Retina (tissue), 1 donor: ENCODE results near the gene NDUFAF2.
A peak's percentile ranks its signal among the peaks of the same experiment; 100 is the strongest.
"Not testable (repeated sequence)": the region's sequence is repeated elsewhere in the genome, so short reads cannot be mapped to it uniquely, and the experiment has no call there.

Source experiments
- DNase-seq: peaks from one replicate; pipeline ENCODE4 v3.0.0-alpha.2; 2016

Gene NDUFAF2

DNA sequence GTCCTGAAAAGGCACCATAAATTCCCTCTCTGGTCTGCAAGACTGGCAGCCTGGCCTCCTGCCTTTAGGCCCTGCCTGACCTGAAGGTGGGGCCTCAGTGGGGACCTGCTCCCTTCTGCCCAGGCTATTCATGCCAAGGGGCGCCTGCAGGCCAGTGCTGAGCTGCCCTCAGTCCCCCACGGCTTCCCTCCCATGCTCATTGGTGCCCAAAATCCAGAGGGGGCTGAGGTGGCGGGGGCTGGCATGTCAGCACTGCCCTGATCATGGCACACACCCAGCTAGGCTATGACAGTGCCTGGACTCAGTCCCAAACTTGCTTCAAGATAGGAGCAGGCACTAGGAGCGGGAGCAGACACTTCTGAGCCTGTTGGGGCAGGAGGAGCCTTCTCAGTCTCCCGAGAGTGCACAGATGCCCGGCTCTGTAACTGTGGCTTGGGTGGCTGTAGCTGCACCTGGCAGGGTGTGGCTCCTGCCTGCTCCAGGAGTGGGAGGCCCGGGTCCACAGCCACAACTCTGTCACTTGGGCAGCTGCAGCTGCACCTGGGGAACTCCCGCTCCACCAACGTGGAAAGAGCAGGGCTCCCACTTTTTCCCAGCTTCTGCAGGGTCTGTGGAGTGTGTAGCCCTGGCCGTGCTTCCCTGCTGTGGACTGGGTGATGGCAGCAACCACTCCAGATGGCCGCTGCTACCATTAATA lies 49.0 kb downstream of the NDUFAF2 start:
- DNase-seq, result no peak

DNA sequence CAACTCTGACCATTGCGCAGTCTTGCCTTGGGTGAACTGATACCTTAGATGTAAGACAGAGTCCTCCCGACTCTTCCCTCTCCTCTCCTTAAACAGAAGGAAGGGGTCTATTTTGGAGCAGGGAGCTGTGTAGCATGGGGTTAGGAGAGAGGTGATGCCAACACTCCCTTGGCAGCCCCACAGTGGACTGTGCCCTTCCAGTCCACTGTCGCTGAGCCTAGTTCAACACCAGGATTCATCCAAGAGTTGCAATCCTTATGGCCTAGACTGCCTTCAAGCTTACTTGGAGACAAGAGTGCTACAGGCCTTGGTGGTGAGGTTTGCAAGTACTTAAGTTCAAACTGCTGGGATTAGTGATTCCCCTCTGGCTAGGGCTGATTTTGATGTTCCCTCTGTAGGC lies 51.4 kb downstream of the NDUFAF2 start:
- DNase-seq, result no peak

DNA sequence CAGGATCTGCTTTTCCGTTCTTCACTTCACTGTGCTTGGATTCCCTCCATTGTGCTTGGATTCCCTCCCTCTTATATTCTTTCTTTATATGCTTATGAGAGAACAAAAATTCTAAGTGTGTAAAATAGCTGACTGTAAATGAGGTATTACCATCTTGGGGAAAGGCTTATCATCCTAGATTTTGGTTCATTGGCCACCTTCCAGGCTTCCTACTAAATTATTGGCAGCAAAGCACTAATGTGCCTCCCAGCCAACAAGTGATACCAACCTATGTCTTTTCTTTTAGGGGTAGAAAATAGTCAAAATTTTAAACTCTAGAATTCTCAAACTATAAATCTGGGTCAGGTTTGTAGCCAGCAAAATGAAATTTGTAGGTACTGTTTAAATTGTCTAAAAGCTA lies 52.7 kb downstream of the NDUFAF2 start:
- DNase-seq, result no peak

DNA sequence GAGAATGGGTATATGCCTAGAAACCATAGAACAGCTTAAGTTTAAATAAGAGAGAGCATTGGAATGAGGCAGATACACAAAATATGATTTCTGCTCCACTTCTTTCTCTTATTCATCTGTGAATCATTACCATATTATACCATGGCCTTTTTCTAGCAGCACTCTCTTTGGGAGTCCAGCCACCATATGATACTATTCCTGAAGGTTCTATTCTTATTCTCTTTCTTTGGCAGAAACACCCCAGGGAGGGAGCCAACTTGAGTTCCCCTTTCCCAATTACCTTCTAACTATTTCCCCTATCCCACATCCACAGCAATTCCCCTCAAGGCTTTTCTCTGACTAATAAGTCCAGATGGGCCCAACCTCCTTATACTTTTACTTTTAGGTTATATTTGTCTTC lies 55.9 kb downstream of the NDUFAF2 start:
- no peak for DNase-seq

DNA sequence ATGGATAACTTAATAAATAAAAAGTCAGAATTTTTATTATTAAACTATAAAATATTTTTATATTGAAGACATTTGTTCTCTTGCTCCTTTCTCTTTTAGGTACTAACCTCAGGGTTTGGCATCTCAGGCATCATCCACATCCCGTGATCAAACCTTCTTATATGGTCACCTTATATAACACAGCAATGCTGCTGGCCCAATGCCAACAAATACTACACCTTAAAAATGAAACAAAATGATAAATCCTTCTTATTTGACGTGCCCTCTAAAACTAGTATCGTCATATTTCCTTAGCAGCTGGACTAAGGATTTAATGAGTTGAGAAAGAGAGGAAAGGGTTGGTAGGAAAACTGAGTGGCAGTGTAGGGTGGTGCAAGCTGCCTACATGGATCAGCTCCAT lies 56.6 kb downstream of the NDUFAF2 start:
- no peak for DNase-seq

DNA sequence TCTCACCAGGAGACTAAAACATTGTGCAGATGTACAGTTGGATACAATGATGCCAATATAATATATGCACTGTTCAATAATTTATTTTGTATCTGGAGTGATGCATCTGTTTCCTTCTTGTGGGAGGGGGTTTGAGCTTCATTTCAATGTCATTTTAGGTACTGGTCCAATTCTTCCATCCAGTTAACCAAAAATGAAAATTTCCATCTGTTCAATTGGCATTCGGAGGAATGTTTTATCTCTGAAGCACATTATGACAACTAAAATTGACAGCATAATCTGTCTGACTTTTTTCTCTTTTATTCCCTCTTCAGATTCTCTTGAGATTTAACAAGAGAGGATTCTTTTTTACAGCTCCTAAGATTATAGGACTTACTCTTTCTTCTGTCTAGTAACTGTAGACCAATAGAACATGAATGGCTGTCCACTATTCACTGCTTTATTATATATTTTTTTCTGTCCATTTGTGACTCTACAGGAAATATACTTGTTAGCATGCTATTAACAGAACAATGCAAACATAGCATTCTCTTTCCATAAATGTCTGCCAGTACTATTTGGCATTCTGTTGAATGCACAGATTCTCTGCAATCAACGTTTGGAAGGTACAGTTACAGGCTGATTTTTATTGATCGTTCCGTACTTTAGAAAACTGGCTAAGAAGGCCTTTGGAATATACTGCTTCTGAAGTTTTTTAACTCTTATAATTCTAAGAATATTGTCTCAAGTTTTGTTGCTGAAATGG lies 57.8 kb downstream of the NDUFAF2 start:
- DNase-seq, result no peak

DNA sequence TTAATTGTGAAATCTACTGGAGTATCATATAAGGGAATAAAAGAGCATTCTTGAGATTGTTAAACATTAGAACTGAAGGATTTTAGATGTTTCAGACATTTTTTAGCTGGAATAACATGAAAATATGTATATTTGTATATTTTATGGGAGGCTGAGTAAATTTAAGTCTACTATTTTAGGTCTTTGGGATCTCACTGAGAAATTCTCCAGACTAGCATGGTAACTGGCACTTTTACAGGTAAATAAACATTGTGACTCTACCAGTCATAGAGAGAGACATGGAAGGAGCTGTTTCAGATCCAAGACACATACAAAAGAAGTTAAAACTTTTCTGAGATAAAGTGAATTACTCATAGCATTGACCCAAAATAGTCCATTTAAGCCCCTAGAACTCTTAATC lies 59.4 kb downstream of the NDUFAF2 start:
- no peak for DNase-seq

DNA sequence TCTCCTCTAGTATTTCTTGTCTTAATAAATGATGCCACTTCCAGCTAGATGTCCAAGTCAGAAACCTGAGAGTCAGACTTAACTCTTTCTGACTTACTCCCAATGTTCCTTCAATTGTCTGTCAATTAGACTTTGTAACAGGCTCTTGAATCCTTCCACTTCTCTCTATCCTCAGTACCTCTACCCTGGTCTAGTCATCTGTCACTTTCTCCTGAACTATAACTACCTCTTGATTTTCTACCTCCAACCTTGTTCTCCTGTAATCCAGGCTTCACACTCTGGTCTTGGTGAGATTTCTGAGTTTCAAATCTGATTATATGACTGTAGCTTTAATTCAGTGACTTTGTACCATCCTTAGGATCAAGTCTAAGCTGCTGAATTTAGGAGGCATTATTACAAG lies 64.9 kb downstream of the NDUFAF2 start:
- DNase-seq, result no peak

DNA sequence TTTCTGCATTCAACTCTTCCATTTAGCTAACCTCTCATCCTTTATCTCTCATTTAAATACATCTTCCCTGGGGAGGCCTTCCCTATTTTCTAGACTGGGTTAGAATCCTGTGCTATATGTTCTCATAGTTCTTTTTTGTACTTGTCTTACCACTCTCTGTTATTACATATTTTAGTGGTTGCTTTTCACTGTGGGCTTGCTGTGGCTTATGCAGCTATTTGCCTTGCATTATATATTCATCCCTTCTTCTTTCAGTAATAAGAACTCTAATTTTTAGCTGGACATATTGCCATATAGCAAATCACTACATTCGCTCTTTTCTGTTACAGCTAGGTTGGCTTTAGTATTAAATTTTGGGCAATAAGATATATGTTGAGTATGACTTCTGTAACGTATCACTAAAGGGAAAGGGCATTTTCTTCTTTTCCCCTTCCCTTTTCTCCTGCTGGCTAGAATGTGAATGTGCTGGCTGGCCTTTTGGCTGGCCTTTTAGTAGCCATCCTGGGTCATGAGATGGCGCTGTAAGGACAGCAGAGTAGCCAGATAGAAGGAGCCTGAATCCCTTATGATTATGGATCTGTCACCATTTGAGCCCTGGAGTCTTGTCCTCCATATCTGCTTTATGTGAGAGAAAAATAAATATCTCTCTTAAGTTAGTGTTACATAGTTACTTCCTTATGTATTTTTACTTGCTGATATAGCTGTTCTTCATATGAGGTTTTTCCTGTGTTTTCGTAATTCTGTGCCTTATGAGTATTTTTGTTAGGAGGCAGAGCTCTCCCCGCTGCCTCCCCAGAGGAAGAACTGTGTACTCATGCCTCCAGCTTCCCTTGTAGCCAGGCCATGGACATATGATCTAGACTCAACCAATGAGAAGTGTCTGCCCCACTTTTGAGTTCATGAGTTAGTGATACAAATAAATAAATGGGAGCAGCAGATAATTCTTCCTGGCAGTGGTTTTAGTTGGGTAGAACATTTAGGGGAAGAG lies 65.8 kb downstream of the NDUFAF2 start:
- DNase-seq, result no peak

DNA sequence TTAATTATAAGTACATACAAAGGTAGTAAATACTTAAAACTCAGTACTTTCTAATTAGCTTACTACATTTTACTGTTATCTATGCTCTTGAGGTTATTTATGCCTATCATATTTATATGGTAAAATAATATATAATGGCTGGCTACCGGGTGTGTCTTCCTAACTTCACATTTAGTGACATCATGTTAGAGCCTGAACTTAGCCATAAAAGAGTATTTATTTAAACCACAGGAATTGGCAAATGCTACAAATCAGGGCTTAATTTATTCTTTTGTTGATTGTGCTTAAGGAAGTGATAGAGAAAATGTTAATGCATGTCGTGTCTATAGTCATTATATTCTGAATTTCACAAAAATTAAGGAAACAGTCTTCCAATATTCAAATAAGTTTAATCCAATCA lies 73.1 kb downstream of the NDUFAF2 start:
- DNase-seq, result no peak

DNA sequence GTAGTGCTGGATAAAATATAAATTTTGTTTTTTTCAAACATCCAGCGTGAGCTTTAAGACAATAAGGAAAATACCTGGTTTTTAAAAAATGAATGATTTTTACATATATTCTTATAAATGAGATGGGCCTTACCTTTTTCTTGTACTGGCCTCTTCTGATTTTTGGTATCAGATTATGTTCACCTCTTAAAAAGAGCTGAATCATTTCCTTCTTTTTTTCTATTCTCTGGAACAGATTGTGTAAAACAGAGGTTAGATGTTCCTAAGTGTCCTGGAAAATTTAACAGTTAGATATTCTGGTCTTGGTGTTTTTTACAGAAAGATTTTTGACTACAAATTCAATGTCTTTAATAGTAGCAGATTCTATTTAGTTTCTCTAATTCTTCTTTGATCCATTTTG lies 74.6 kb downstream of the NDUFAF2 start:
- no peak for DNase-seq

DNA sequence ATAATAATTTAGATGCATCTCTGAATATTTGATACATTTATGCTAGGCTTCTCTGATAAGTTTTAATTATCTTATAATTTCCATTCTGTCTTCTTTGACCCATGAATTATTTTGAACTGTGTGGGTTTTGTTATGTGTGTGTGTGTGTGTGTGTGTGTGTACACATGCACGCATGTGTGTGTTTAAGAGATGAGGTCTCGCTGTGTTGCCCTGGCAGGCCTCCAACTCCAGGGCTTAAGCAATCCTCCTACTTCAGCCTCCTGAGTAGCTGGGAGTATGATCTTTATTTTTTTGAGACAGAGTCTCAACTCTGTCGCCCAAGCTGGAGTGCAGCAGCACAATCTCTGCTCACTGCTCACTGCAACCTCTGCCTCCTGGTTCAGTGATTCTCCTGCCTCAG lies 75.4 kb downstream of the NDUFAF2 start:
- DNase-seq, result no peak

DNA sequence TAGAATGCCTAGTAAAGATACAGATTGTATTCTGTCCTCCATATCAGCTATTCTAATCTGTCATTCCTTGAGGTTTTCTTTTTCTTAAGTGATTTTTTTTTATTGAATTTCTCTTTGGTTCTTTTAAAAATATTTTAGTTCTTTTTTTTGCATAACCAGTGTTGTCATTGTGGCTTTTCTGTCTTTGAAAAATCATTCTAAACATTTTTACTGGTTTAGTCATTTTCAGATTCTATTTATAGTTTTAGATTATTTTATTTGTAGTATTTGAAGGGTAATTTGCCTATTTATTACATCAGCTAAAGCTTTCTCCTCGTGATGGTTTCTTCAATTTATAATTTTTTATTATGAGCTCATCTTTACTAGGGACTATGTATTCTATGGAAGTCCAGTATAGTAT lies 78.1 kb downstream of the NDUFAF2 start:
- DNase-seq, result no peak

DNA sequence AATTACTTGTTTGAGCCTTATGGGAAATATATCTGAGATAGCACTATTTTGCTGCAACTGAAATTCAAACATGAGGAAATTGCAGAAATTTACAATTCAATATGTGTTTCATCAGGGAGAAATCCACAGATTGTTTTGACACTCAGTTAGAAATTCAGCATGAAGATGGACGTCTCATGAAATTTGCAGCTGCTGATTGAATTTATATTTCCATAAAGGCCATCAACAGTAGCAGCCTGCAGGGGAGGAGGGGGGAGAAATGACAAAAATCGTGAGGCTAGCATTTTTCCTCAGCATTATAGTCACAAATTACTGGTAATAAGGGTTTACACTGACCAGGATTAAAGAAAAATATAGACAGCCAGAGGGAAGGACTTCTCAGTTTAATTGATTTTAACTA lies 81.0 kb downstream of the NDUFAF2 start:
- peak; percentile 18 for DNase-seq

DNA sequence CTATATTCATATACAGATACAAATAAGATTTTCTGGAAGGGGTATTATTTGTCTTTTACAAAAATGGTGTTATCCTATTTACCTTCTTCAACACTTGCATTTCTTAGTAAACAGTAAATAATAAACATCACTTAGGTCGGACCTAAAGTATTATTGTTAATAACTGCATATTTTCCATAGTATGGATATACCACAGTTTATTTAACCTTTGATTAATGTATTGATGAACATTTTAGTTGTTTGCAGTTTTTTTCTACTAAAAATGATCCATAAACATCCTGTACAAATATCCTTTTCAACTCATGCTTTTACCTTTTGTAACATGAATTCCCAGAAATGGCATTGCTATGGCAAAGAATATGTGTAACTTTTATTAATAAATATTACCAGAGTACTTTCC lies 83.4 kb downstream of the NDUFAF2 start:
- no peak for DNase-seq

DNA sequence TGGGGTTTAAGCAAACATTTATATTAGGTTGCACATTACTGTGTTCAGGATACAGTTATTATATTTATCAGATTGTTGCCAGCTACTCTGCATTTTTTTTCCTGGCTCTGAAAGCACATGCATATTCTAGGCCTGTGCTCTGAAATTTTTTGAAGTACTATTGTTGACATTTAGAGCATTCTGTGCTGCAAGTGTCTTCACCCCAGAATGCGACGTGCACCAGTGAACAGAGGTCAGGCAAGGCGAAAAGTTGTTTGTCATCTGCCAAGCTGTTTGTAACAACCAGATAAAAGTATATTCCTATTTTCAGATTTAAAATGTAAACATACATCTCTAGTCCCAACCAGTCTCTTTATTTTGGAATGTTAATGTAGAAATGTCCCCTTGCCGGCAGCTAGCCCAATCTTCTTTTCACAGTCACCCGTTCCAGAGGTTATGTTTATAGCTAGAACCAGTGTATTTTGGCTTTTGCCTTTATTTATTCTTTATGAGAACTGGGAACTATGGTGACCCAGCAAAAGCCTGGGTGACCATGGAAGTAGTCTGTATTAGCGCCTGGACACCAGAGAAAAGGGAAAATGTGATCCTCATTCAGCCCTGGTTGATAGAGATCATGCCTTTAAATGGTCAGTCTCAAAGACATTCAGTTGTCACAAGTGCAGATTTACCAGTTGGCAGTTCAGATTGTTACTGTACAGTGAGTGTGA lies 84.6 kb downstream of the NDUFAF2 start:
- DNase-seq, result no peak

DNA sequence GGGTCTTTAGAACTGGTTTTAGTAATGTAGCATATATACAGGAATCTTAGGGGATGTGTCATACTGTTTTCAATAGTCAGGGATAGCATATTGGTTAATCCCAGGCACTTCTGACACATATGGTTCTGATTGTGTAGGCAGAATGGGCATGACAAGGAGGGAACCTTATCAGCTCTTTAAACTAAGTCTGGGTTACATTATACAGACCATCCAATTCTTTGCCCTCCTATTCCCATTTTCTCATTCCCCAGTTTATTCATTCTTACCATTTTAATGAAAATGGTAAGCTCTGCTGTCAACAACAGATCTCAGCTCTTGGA lies 85.1 kb downstream of the NDUFAF2 start:
- no peak for DNase-seq

DNA sequence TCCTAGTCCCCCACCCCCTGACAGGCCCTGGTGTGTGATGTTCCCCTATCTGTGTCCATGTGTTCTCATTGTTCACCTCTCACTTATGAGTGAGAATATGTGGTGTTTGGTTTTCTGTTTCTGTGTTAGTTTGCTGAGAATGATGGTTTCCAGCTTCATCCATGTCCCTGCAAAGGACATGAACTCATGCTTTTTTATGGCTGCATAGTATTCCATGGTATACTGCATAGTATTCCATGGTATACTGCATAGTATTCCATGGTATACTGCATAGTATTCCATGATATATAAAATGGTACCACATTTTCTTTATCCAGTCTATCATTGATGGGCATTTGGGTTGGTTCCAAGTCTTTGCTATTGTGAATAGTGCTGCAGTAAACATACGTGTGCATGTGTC lies 86.3 kb downstream of the NDUFAF2 start:
- not testable (repeated sequence) for DNase-seq

DNA sequence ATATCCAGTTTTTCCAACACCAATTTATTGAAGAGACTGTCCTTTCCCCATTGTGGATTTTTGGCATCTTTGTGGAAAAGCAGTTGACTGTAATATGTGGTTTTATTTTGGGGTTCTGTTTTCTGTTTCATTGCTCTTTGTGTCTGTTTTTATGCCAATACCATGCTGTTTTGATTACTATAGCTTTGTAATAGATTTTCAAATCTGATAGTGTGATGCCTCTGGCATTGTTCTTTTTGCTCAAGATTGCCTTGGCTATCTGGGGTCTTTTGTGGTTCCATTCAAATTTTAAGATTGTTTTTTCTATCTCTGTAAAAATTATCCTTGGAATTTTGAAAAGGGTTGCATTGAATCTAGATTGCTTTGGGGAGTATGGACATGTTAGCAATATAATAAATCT lies 99.5 kb downstream of the NDUFAF2 start:
- DNase-seq, result no peak

DNA sequence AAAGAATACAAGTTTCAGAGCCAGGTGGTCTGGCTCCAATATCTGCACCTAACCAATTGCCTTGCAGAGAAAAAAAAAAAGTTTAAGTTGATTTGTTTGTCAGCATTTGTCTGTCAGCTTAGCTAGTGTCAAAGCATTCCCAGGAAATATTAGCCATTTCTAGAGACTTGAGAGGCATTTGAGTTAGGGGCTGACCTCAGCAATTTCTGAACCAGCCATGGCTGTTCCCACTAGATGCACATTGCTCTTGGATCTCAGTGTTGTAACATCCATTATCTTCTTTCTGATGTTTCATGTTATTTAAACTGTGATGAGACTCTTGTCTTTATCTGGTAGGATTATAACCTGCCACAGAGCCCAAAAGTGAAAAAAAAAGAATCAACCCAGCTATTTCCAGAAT lies 102.3 kb downstream of the NDUFAF2 start:
- no peak for DNase-seq

DNA sequence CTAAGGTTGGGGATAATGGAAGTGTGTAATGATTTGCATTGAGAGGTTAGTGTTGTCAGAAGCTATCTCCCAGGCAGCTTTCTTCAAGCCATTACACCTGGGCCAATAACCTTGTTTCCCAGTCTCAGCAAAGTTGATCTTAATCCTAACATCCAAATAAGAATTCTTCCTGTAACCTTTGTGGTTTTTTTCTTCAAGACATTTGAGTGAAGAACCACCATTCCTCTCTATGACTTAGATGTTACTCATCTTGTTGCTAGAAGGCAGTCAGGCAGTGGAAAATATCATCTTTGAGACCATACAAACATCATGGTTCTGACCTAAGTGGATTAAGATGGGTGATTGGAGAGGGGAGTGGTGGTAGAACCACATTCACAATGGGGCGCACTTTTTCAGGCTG lies 103.5 kb downstream of the NDUFAF2 start:
- DNase-seq, result no peak

DNA sequence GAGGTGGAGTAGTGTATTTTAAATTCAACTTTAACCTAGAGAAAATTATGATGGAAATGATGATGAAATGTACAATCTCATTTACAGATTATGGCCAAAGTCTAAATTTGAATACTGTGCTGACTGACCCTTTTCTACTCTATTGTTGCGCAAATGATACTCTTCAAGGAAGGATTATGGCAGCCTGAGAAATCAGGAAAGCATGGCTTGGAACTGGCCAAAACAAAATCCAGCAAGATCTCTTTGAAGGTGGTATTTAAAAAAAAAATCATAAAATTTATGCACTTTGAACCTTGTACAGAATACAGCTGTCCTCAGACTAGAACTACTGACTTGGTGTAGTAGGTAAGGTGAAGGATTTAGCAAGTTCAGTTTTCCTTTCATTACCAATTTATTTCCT lies 105.3 kb downstream of the NDUFAF2 start:
- DNase-seq, result no peak

DNA sequence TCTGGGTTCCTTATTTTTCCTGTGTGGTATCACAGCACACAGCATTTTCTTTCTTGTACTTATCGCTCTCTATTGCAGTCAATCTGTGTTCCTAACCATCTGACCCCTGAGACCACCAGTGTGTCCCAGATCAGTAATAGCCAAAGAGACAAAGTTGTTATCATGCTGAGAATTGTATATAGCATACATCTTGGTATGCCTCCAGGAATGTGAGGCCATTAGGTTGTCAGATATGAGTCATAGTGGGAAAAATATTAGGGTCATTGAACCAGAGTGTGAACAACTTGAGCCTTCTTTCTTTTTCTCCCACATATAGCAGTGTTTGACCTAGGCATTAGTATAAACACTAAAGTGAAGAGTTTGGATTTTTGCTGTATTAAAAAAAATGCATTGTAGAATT lies 106.3 kb downstream of the NDUFAF2 start:
- DNase-seq, result no peak
